NCI-H2029 treated with DMSO at 0.1 percent for 48 hours (cell line): ENCODE results near the gene PRDM16.
"Not testable (repeated sequence)": the region's sequence is repeated elsewhere in the genome, so short reads cannot be mapped to it uniquely, and the experiment has no call there.

Experiments
- DNase-seq: peaks from one replicate; lab custom pipeline; 2025; lab: John Stamatoyannopoulos, UW

The PRDM16 gene

DNA sequence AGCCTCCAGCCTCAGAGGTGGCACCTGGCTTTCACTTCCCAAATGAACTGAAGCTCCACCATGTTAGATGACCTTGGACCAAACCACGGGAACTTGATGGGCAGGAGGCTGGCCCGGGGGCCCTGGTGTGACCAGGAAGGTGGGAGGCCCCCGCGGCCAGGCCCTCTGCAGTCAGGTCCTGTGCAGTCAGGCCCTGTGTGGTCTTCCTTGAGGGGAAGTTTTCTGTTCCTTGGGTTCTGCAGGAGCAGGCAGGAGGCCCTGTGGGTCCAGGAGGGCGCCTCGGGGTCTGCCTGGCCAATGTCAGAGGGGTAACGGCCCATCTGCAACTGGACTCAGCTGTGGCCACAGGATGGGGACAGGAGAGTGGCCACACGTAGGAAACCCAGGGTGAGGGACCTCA is 13.0 kb downstream of the PRDM16 start:
- no peak for DNase-seq

GRCh38 chr1:3082571-3083516 is 13.8 kb downstream of the PRDM16 start:
- no peak for DNase-seq

DNA sequence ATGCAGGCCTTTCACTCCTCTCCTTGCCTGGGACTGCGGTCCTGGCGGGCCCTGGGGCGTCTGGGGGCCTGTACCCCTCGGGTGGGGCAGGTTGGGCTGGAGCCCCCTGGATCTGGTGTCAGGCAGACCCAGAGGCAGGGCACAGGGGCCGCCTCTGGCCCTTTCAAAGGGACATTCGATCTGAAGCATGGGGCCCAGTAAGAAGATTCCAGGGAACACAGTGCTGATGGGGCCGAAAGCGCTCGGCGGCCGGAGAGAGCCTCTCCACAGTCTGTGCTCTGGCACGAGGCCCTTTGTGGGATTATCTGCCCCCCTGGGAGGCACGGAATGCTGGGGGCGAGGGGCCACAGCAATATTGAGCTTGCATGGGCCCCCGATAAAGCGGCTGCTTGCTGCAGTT is 15.2 kb downstream of the PRDM16 start:
- DNase-seq, result no peak

- no peak for DNase-seq
These were observed 15.7 kb downstream of the PRDM16 start for GRCh38 chr1:3084726-3085125.

DNA sequence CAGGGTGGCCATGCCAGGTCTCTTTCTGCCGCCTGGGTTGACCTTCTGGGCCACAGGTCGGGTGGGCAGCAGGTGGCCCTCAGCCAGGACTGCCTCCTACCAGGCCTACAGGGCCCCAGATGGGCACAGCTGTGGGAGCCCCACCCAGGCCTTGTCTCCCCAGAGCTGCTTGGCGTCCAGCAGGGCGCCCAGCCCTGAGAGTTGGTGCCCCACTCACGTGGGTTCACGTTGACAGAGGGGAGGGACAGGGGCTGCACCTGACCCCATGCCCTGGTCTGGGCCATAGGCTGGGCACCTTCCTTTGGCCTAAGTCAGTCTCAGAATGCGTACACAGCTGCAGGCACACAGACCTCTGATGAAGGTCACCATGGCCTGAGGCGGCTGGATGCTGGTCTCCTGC is 16.7 kb downstream of the PRDM16 start:
- DNase-seq, result no peak

GRCh38 chr1:3086272-3086974 is 17.4 kb downstream of the PRDM16 start:
- DNase-seq, result no peak

- DNase-seq, result no peak
These were observed 18.0 kb downstream of the PRDM16 start for GRCh38 chr1:3087049-3087448.

GRCh38 chr1:3087946-3088668 is 19.1 kb downstream of the PRDM16 start:
- DNase-seq, result not testable (repeated sequence)

DNA sequence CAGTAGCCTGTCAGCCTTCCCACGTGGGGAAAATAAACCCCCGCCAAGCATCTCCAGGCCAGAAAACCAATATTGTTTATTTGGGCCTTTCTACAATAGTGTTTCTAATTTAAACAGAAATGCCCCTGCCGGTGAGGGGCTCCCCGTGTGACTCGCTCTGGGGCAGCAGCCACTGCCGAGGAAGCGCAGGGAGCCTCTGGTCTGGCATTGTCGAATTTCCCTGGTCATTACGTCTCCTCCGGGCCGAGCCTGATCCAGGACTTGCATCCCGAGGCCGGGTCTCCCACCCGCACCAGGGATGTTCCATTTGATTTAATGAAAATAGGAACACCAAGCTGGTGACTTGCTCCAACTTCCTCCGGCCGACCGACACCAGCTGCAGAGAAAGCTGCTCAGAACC is 20.5 kb downstream of the PRDM16 start:
- DNase-seq, result no peak

- DNase-seq, result no peak
These were observed 22.3 kb downstream of the PRDM16 start for GRCh38 chr1:3091334-3091733.

- DNase-seq, result no peak
These were observed 23.5 kb downstream of the PRDM16 start for GRCh38 chr1:3092530-3092929.

GRCh38 chr1:3093898-3094626 is 25.1 kb downstream of the PRDM16 start:
- DNase-seq, result no peak

DNA sequence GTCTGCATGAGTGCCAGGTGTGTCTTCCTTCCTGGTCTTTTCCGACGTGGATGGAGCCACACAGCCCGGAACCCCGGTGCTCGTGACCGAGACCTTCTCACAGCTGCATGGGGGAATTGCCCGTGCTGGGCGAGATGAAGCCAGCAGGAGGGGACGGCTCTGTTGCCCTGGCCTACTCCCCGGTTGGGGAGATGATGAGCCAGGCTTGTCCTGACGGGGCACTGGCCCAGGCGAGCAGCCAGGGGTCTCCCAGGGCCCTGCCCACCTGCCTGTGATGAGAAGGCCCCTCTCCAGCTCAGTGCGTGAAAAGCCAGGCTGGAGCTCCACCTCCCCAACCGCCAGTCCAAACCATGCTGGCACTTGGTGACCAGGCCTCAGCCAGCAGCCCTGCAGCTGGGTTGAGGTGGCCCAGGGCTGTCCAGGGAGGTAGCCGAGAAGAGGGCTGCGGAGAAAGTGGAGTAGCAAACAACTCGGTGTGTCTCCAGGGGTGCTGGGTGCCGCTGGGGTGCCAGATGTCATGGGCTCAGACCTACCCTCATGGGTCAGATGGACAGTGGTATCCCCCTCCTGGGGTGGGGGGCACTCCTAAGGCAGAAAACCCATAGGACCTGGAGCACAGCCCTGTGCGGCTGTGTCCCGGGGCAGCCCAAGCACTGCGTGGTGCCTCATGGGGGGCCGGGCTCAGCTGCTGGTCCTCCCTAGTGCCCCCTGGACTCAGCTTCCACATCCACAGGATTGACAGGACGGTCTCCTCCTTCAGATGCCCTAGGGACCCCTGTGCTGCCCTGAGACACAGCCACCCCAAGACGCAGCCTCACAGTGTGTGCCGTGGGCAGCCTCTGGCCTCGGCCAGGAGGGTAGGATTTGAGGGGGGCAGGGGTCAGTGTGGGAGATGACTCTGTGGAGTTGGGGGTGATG is 26.1 kb downstream of the PRDM16 start:
- DNase-seq, result no peak

GRCh38 chr1:3096345-3096744 is 27.3 kb downstream of the PRDM16 start:
- DNase-seq, result no peak

GRCh38 chr1:3097231-3097630 is 28.2 kb downstream of the PRDM16 start:
- no peak for DNase-seq

GRCh38 chr1:3097861-3098260 is 28.9 kb downstream of the PRDM16 start:
- DNase-seq, result no peak

DNA sequence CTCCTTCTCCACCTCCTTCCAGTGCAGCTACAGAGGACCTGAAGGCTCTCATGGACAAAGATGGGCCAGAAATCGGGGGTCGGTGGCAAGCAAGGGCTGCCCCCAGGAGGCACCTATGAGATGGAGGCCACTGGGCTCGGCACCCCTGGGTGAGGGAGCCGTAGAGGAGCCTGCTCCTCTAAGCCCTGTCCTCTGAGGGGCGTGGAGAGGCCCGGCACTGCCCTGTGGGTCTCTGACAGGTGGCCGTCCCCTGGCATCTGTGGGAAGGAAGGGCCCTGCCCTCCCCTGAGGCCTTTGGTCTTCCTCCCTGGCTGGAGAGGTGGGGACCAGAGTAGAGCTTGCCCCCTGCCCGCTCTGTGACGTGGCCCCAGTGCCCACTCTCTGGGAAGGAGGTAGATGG is 30.9 kb downstream of the PRDM16 start:
- DNase-seq, result no peak

GRCh38 chr1:3101124-3101939 is 32.3 kb downstream of the PRDM16 start:
- peak; percentile 34 for DNase-seq

DNA sequence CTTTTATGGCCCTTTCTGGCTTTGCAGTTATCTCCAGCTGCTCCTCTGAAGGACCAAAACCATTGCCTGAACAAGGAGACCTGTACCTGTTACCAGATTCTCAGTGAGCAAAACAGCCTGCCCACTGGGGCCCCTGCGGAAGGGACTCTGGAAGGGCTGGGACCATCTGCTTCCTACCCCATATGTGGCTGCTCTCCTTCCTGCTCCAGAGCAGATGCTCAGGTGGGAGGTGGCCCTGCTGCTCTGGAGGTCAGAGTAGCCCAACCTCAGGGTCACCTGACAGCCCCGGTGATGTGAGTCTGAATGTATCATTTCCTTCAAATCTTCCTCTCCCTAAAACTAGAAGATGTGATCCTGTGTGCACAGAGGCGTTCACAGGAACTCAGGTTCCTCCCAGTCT is 33.6 kb downstream of the PRDM16 start:
- DNase-seq, result no peak
